ENCODE measurements around the gene NUP54. TPM values are rescaled to one million over a fixed set of nuclear protein-coding genes. Genes with fewer than 3 reads are reported as not detected.

Gene NUP54
- total RNA-seq, 1 experiment from 2014 or later: 45.9 TPM

- DNase-seq (ENCODE audit: low spot score): no peak
- Histone ChIP-seq H3K9me3 (ENCODE audit: low read depth, low read length, poor library complexity, severe bottlenecking) (no peaks in the 10 kb centered on the region), H3K27me3 (replicated peaks; ENCODE audit: insufficient read depth, low read depth, low read length, poor library complexity) (no peaks in the 10 kb centered on the region), H3K36me3 (ENCODE audit: insufficient read depth, low read length, poor library complexity, severe bottlenecking) (no peaks in the 10 kb centered on the region), H3K4me1 (ENCODE audit: insufficient read depth, low read length, poor library complexity, severe bottlenecking) (no peaks in the 10 kb centered on the region), H3K4me3 (ENCODE audit: low read depth, low read length, poor library complexity, severe bottlenecking) (no peak overlapping the region), H3K27ac (ENCODE audit: low read depth, low read length, poor library complexity, severe bottlenecking) (no peak overlapping the region)
- CTCF ChIA-PET: no interaction called here
- BruUV-seq (replicated peaks): no TSS peak
- intact Hi-C loops (cut with micrococcal nuclease; ENCODE audit: unreplicated experiment): no loop called here
- POLR2A ChIA-PET (ENCODE audit: low non-redundant PET): no interaction called here
- TF ChIP-seq EZH2 (IDR thresholded peaks at IDR 0.05; ENCODE audit: borderline replicate concordance, low read depth, low read length, poor library complexity, severe bottlenecking): no peak
- no peak for TF ChIP-seq CTCF (conservative IDR thresholded peaks at IDR 0.05; ENCODE audit: low read depth, low read length)
Observed at GRCh38 chr4:76106442-76106841, 41.8 kb downstream of the NUP54 start.

DNA sequence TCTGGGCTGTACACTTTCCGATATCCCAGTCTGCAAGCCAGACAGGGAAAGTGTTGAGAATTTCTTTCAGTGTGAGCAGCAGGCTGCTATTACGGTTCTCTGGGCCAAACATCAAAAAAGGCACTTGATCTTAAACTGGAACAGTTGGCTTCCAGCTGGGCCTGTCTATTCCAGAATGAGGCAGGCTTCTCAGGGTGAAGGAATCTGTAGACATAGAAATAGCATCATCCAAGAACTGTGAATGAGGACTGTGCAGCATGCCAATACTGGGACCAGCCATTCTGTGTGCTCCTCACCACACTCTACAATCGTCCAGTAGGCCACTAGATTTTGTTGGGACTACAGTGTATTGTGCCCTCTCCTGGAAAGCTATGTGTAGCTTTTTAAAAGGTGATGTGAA, 42.5 kb downstream of the NUP54 start:
- no TSS peak for BruUV-seq (replicated peaks)

DNA sequence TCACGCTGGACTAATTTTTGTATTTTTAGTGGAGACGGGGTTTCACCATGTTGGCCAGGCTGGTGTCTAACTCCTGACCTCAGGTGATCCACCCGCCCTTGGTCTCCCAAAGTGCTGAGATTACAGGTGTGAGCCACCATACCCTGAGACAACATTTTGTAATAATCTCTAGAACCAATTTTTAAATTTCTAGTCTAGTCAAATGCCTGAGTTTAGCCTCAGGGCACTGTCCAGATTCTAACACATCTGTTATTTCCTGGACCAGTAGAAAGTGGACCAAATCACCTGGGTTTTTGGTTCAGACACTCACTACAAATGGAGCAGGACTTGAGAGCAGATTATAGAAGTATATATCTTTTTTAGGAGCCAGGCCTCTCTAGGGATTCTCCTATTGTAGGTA, 52.1 kb downstream of the NUP54 start:
- CTCF ChIA-PET: no interaction called here
- no peaks in the 10 kb centered on the region for H3K9me3 ChIP-seq (ENCODE audit: low read depth, low read length, poor library complexity, severe bottlenecking)
- intact Hi-C loops (cut with micrococcal nuclease; ENCODE audit: unreplicated experiment): no loop called here

More for the DNA sequence above, 42.5 kb downstream of the NUP54 start:
- no peaks in the 10 kb centered on the region for H3K27me3 ChIP-seq (replicated peaks; ENCODE audit: insufficient read depth, low read depth, low read length, poor library complexity)
- H3K4me1 ChIP-seq (ENCODE audit: insufficient read depth, low read length, poor library complexity, severe bottlenecking): no peaks in the 10 kb centered on the region
- intact Hi-C loops (cut with micrococcal nuclease; ENCODE audit: unreplicated experiment): no loop called here
- H3K9me3 ChIP-seq (ENCODE audit: low read depth, low read length, poor library complexity, severe bottlenecking): no peaks in the 10 kb centered on the region
- TF ChIP-seq CTCF (conservative IDR thresholded peaks at IDR 0.05; ENCODE audit: low read depth, low read length) (no peak), EZH2 (IDR thresholded peaks at IDR 0.05; ENCODE audit: borderline replicate concordance, low read depth, low read length, poor library complexity, severe bottlenecking) (no peak)
- ChIA-PET POLR2A (ENCODE audit: low non-redundant PET) (no interaction called here), CTCF (no interaction called here)
- DNase-seq (ENCODE audit: low spot score): no peak
- no peak overlapping the region for H3K27ac ChIP-seq (ENCODE audit: low read depth, low read length, poor library complexity, severe bottlenecking)
- H3K4me3 ChIP-seq (ENCODE audit: low read depth, low read length, poor library complexity, severe bottlenecking): no peak overlapping the region
- no peaks in the 10 kb centered on the region for H3K36me3 ChIP-seq (ENCODE audit: insufficient read depth, low read length, poor library complexity, severe bottlenecking)

More for the DNA sequence above, 52.1 kb downstream of the NUP54 start:
- no peaks in the 10 kb centered on the region for H3K4me1 ChIP-seq (ENCODE audit: insufficient read depth, low read length, poor library complexity, severe bottlenecking)
- no peak overlapping the region for H3K4me3 ChIP-seq (ENCODE audit: low read depth, low read length, poor library complexity, severe bottlenecking)
- POLR2A ChIA-PET (ENCODE audit: low non-redundant PET): no interaction called here
- no peak overlapping the region for H3K27ac ChIP-seq (ENCODE audit: low read depth, low read length, poor library complexity, severe bottlenecking)
- DNase-seq (ENCODE audit: low spot score): no peak
- BruUV-seq (replicated peaks): no TSS peak
- TF ChIP-seq EZH2 (IDR thresholded peaks at IDR 0.05; ENCODE audit: borderline replicate concordance, low read depth, low read length, poor library complexity, severe bottlenecking) (no peak), CTCF (conservative IDR thresholded peaks at IDR 0.05; ENCODE audit: low read depth, low read length) (no peak)
- H3K27me3 ChIP-seq (replicated peaks; ENCODE audit: insufficient read depth, low read depth, low read length, poor library complexity): no peaks in the 10 kb centered on the region
- no peaks in the 10 kb centered on the region for H3K36me3 ChIP-seq (ENCODE audit: insufficient read depth, low read length, poor library complexity, severe bottlenecking)

All from A673 (cell line).